ENCODE data around the gene SRGAP1. TPM values are rescaled to one million over a fixed set of nuclear protein-coding genes. Genes with fewer than 3 reads are reported as not detected.

The SRGAP1 gene
- total RNA-seq, 1 experiment from 2014 or later = 28.3 TPM

DNA sequence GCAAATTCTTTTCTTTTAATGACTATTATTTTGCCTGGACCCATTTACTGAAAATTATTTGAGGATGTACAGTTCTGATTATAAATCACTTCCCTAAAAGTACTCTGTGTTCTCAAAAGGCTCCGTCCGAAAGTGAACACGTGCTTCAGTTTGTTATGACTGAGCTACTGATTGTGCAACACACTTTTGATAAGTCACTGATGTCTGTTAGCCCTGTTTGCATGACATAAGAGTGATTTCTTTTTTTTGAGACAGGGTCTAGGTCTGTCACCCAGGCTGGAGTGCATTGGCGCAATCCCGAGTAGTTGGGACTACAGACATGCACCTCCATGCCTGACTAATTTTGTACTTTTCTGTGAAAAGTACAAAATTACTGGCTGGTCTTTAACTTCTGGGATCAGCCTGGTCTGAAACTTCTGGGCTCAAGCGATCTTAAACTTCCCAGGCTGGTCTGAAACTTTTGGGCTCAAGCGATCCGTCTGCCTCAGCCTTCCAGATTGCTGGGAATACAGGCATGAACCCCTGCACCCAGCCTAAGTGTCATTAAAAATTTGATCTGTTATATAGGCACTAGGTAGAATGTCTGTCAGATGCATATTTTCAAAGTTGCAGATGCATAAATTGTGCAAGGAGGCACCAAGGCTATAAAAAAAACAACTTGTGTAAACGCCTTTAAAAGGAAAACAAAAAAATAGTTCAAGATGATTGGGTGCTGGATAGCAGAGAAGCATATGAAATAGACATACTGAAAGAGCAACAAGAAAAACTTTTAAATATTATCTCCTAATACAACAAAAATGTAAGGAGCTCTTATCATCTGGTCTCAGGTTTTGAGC, 111.5 kb downstream of the SRGAP1 start:
- H3K36me3 Mint-ChIP-seq (ENCODE audit: insufficient read depth, unreplicated experiment) = no peaks in the 10 kb centered on the region
- H3K4me3 Mint-ChIP-seq (ENCODE audit: low read depth, unreplicated experiment) = no peak overlapping the region
- no peaks in the 10 kb centered on the region for H3K9me3 Mint-ChIP-seq (ENCODE audit: low read depth, unreplicated experiment)
- intact Hi-C loops (cut with micrococcal nuclease; ENCODE audit: unreplicated experiment) = no loop called here
- DNase-seq = no peak
- H3K27me3 Mint-ChIP-seq (ENCODE audit: unreplicated experiment) = no peaks in the 10 kb centered on the region
- H3K4me1 Mint-ChIP-seq (ENCODE audit: low read depth, unreplicated experiment) = no peaks in the 10 kb centered on the region
- TF ChIP-seq, protein P1, sequence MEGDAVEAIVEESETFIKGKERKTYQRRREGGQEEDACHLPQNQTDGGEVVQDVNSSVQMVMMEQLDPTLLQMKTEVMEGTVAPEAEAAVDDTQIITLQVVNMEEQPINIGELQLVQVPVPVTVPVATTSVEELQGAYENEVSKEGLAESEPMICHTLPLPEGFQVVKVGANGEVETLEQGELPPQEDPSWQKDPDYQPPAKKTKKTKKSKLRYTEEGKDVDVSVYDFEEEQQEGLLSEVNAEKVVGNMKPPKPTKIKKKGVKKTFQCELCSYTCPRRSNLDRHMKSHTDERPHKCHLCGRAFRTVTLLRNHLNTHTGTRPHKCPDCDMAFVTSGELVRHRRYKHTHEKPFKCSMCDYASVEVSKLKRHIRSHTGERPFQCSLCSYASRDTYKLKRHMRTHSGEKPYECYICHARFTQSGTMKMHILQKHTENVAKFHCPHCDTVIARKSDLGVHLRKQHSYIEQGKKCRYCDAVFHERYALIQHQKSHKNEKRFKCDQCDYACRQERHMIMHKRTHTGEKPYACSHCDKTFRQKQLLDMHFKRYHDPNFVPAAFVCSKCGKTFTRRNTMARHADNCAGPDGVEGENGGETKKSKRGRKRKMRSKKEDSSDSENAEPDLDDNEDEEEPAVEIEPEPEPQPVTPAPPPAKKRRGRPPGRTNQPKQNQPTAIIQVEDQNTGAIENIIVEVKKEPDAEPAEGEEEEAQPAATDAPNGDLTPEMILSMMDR (IDR thresholded peaks at IDR 0.05; ENCODE audit: unreplicated experiment) = no peak
- H3K27ac Mint-ChIP-seq (ENCODE audit: unreplicated experiment) = no peak overlapping the region
- no TSS peak for BruUV-seq (replicated peaks)
- CTCF ChIA-PET = interaction anchor here (0.6 to 1.5 kb wide), 4 partner anchors 15 to 724 kb away, joined by 3 to 5 read pairs (median 4); no protein-coding TSS in a partner anchor

DNA sequence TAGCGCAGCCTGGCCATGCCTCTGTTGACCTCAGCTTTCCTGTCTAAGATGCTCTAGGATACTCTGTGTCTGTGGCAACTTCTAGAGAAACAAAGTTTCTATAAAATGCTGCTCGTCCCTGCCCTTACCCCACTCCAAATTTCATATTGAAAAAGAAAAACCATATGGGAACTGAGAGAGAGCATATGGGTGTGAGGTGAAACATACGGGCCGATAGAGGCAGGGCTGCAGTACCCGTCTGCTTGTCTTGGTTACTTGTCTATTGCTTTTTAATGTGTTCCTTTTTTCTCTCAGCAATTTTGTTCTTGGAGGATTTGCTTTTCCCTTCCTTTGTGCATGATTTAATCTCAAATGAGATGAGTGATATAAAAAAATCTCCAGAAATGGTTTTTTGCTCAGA, 113.0 kb downstream of the SRGAP1 start:
- no TSS peak for BruUV-seq (replicated peaks)
- DNase-seq = no peak

DNA sequence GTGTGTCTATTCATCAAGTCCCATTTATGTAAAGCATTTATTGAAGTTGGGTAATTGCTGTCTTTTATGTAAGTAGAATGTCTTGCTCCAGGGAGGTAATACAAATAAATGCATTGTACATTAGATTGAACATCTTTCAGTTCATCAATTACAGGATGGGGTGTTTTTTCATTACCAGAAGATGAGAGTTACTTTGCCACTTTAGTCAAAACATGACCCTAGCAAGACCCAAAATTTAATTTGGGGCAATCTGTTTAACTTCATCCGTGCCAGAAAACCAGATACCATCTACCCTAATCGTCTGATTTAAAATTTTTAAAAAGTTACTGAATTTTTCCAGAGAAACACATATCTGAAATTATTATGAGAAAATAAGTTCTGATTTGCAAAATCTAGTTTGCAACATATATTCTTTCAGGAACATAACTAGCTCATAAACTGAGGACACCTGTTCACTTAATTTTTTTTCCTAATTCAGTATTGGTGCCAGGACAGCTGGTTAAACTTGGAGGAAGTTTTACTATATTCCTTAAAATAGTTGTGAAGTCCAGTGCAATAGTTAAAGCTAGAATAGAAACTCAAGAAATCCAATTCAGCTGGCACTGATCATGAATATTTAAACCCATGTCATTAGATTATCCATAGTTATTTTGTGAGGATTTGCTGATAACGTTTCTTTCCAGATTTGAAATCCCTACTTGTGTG, 114.5 kb downstream of the SRGAP1 start:
- H3K27me3 Mint-ChIP-seq (ENCODE audit: unreplicated experiment) = no peaks in the 10 kb centered on the region
- TF ChIP-seq, protein P1 (IDR thresholded peaks at IDR 0.05; ENCODE audit: unreplicated experiment) = no peak
- CTCF ChIA-PET = no interaction called here
- intact Hi-C loops (cut with micrococcal nuclease; ENCODE audit: unreplicated experiment) = no loop called here
- BruUV-seq (replicated peaks) = no TSS peak
- DNase-seq = no peak
- no peaks in the 10 kb centered on the region for H3K4me1 Mint-ChIP-seq (ENCODE audit: low read depth, unreplicated experiment)
- H3K27ac Mint-ChIP-seq (ENCODE audit: unreplicated experiment) = no peak overlapping the region
- H3K9me3 Mint-ChIP-seq (ENCODE audit: low read depth, unreplicated experiment) = no peaks in the 10 kb centered on the region
- no peak overlapping the region for H3K4me3 Mint-ChIP-seq (ENCODE audit: low read depth, unreplicated experiment)
- H3K36me3 Mint-ChIP-seq (ENCODE audit: insufficient read depth, unreplicated experiment) = no peaks in the 10 kb centered on the region

More for the DNA sequence above, 113.0 kb downstream of the SRGAP1 start:
- no peak overlapping the region for H3K4me3 Mint-ChIP-seq (ENCODE audit: low read depth, unreplicated experiment)
- H3K9me3 Mint-ChIP-seq (ENCODE audit: low read depth, unreplicated experiment) = no peaks in the 10 kb centered on the region
- no peaks in the 10 kb centered on the region for H3K36me3 Mint-ChIP-seq (ENCODE audit: insufficient read depth, unreplicated experiment)
- intact Hi-C loops (cut with micrococcal nuclease; ENCODE audit: unreplicated experiment) = no loop called here
- no peaks in the 10 kb centered on the region for H3K4me1 Mint-ChIP-seq (ENCODE audit: low read depth, unreplicated experiment)
- TF ChIP-seq, protein P1 (IDR thresholded peaks at IDR 0.05; ENCODE audit: unreplicated experiment) = no peak
- H3K27ac Mint-ChIP-seq (ENCODE audit: unreplicated experiment) = no peak overlapping the region
- CTCF ChIA-PET = no interaction called here
- H3K27me3 Mint-ChIP-seq (ENCODE audit: unreplicated experiment) = no peaks in the 10 kb centered on the region

DNA sequence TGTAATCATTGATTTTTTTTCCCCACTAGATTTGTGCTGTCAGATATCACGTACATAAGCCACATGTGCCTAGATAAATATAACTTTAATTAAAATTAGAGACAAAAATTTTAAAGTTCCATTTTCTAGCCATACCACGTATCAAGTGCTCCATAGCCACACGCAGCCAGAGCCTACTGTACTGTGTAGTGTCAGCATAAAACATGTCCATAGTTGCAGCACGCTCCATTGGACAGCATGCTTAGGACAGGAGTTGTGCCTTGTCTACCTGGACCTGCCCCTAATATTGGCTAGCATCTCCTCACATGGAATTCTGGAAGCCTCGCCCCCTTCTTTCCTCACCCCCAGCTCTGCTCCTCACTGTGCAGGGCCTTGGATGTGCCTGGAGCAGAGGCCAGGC, 116.5 kb downstream of the SRGAP1 start:
- intact Hi-C loops (cut with micrococcal nuclease; ENCODE audit: unreplicated experiment) = no loop called here
- CTCF ChIA-PET = no interaction called here
- Mint-ChIP-seq H3K4me3 (ENCODE audit: low read depth, unreplicated experiment) (no peak overlapping the region), H3K36me3 (ENCODE audit: insufficient read depth, unreplicated experiment) (no peaks in the 10 kb centered on the region), H3K4me1 (ENCODE audit: low read depth, unreplicated experiment) (no peaks in the 10 kb centered on the region), H3K27me3 (ENCODE audit: unreplicated experiment) (no peaks in the 10 kb centered on the region), H3K27ac (ENCODE audit: unreplicated experiment) (no peak overlapping the region), H3K9me3 (ENCODE audit: low read depth, unreplicated experiment) (no peaks in the 10 kb centered on the region)
- TF ChIP-seq, protein P1 (IDR thresholded peaks at IDR 0.05; ENCODE audit: unreplicated experiment) = no peak
- no TSS peak for BruUV-seq (replicated peaks)
- no peak for DNase-seq
